Liver (tissue), 10 donors: ENCODE measurements around the gene PILRB. TPM values are rescaled to one million over a fixed set of nuclear protein-coding genes. Genes with fewer than 3 reads are reported as not detected.

Experiments used
- DNase-seq: peaks from one replicate; pipeline ENCODE4 v3.0.0-alpha.2; 2017; ENCODE audit warnings: low spot score
- H3K27ac ChIP-seq, 2 donors: one replicate each; pipeline ENCODE4 v1.7.0; 2013; ENCODE audit warnings: inconsistent platforms in 2 of 2, low read length in 2 of 2, control low read depth in 1 of 2, low read depth in 1 of 2, mild to moderate bottlenecking in 1 of 2
- H3K27me3 ChIP-seq, 4 donors: one replicate each; pipeline versions ENCODE4 v1.6.1 to v1.7.0; 2013; ENCODE audit warnings: low read length in 3 of 4, inconsistent platforms in 1 of 4, mild to moderate bottlenecking in 1 of 4, moderate library complexity in 1 of 4; ENCODE audit not compliant: control insufficient read depth in 4 of 4, insufficient read depth in 4 of 4
- H3K36me3 ChIP-seq, 4 donors: one replicate each; pipeline versions ENCODE4 v1.6.1 to v1.7.0; 2013; ENCODE audit warnings: low read length in 3 of 4, mild to moderate bottlenecking in 3 of 4, low read depth in 1 of 4, moderate library complexity in 1 of 4; ENCODE audit not compliant: control insufficient read depth in 4 of 4, insufficient read depth in 3 of 4
- H3K4me1 ChIP-seq, 4 donors: one replicate each; pipeline versions ENCODE4 v1.6.1 to v1.7.0; 2013; ENCODE audit warnings: low read length in 3 of 4, mild to moderate bottlenecking in 3 of 4, moderate library complexity in 1 of 4; ENCODE audit not compliant: control insufficient read depth in 4 of 4, insufficient read depth in 4 of 4
- H3K4me3 ChIP-seq, 3 donors: one replicate each; pipeline versions ENCODE4 v1.6.1 to v1.7.0; 2013; ENCODE audit warnings: low read length in 3 of 3, control low read depth in 1 of 3, low read depth in 1 of 3, mild to moderate bottlenecking in 1 of 3
- H3K9ac ChIP-seq, 2 donors: one replicate each; pipeline ENCODE4 v1.7.0; 2013; ENCODE audit warnings: low read length in 2 of 2, mild to moderate bottlenecking in 2 of 2, moderate library complexity in 2 of 2, control low read depth in 1 of 2, low read depth in 1 of 2
- H3K9me3 ChIP-seq, 4 donors: one replicate each; pipeline versions ENCODE4 v1.6.1 to v1.7.0; 2013; ENCODE audit warnings: low read length in 3 of 4; ENCODE audit not compliant: control insufficient read depth in 4 of 4
- ATF3 ChIP-seq: IDR thresholded peaks from 2 replicates; pipeline ENCODE4 v1.6.1; 2016; ENCODE audit warnings: antibody characterized with exemption
- CTCF ChIP-seq: fragments of 150-350 bp; IDR thresholded peaks from 2 replicates; pipeline ENCODE4 v1.5.1; 2017; ENCODE audit warnings: improper control_type of control experiment, low read depth, low read length; ENCODE audit not compliant: missing input control
- EGR1 ChIP-seq, 2 donors: IDR thresholded peaks; 2 replicates each; pipeline ENCODE4 v1.6.1; 2016 to 2018; ENCODE audit warnings: antibody characterized with exemption in 2 of 2, low read depth in 2 of 2
- FOXA1 ChIP-seq: IDR thresholded peaks from 2 replicates; pipeline ENCODE4 v1.6.1; 2016; ENCODE audit warnings: antibody characterized with exemption
- FOXA2 ChIP-seq: IDR thresholded peaks from 2 replicates; pipeline ENCODE4 v1.6.1; 2016; ENCODE audit warnings: antibody characterized with exemption
- GABPA ChIP-seq, 2 donors: IDR thresholded peaks in 1 of 2; conservative IDR thresholded peaks in 1 of 2; 2 replicates each; pipeline ENCODE4 v1.6.1; 2016; ENCODE audit warnings: antibody characterized with exemption in 2 of 2, mild to moderate bottlenecking in 1 of 2, moderate library complexity in 1 of 2
- HNF4G ChIP-seq: IDR thresholded peaks from 2 replicates; pipeline ENCODE4 v1.6.1; 2016; ENCODE audit warnings: antibody characterized with exemption
- JUND ChIP-seq, 2 donors: IDR thresholded peaks; 2 replicates each; pipeline ENCODE4 v1.6.1; 2016; ENCODE audit warnings: antibody characterized with exemption in 2 of 2
- MAX ChIP-seq: IDR thresholded peaks from 2 replicates; pipeline ENCODE4 v1.6.1; 2016; ENCODE audit warnings: antibody characterized with exemption
- NR2F2 ChIP-seq: IDR thresholded peaks from 2 replicates; pipeline ENCODE4 v1.6.1; 2016; ENCODE audit warnings: antibody characterized with exemption
- RAD21 ChIP-seq, 2 donors: IDR thresholded peaks; 2 replicates each; pipeline ENCODE4 v1.6.1; 2016; ENCODE audit warnings: antibody characterized with exemption in 2 of 2, mild to moderate bottlenecking in 2 of 2
- RXRA ChIP-seq, 2 donors: IDR thresholded peaks; 2 replicates each; pipeline ENCODE4 v1.6.1; 2017 to 2018; ENCODE audit warnings: antibody characterized with exemption in 2 of 2, mild to moderate bottlenecking in 1 of 2
- SP1 ChIP-seq: IDR thresholded peaks from 2 replicates; pipeline ENCODE4 v1.6.1; 2018; ENCODE audit warnings: antibody characterized with exemption, mild to moderate bottlenecking
- TAF1 ChIP-seq: conservative IDR thresholded peaks from 2 replicates; pipeline ENCODE4 v1.6.1; 2016; ENCODE audit warnings: antibody characterized with exemption, mild to moderate bottlenecking
- YY1 ChIP-seq: IDR thresholded peaks from 2 replicates; pipeline ENCODE4 v1.6.1; 2016; ENCODE audit warnings: antibody characterized with exemption, mild to moderate bottlenecking
- ZBTB33 ChIP-seq: IDR thresholded peaks from 2 replicates; pipeline ENCODE4 v1.6.1; 2016; ENCODE audit warnings: antibody characterized with exemption
- WGBS: extraction: QIAGEN DNeasy Blood & Tissue Kit; methylation state at CpG from one replicate; pipeline ENCODE4 v1.1.7; 2013; 5-methylcytosine and 5-hydroxymethylcytosine counted together
- polyA plus RNA-seq, 2 donors: library from polyadenylated mRNA; stranded (reverse) in 1 of 2; unstranded in 1 of 2; fragments of 200-250 nt in 1 of 2; fragments of >200 nt in 1 of 2; fragmentation: Nextera tagmentation in 1 of 2; extraction: Ambion mirVana in 1 of 2; gene quantifications; one replicate each; pipeline versions ENCODE4 v1.2.1 to v1.2.3, GENCODE V29; 2013 to 2015
- small RNA-seq: library from RNA; depleted of rRNA; stranded (forward); fragments of <200 nt; gene quantifications from one replicate; pipeline ENCODE3, GENCODE V24; 2014
- total RNA-seq, 2 donors: library from RNA; depleted of rRNA; stranded (reverse); fragments of >200 nt; gene quantifications; one replicate each; pipeline ENCODE4 v1.2.3, GENCODE V29; 2014
- donor health status: healthy.
- donor health status: healthy.
- donor health status: healthy.
- donor health status: healthy.
- donor health status: healthy.

PILRB gene
- total and polyA plus RNA-seq, 4 donors: 6.0 to 50.8 (median 14.3) TPM

- no peak for DNase-seq
- H3K36me3 ChIP-seq: no peaks in the 10 kb centered on the region
- H3K4me1 ChIP-seq: no peaks in the 10 kb centered on the region
- H3K4me3 ChIP-seq: no peak overlapping the region
- H3K27ac ChIP-seq: no peak overlapping the region
- H3K9ac ChIP-seq: no peak overlapping the region
- no peaks in the 10 kb centered on the region for H3K27me3 ChIP-seq
- TF ChIP-seq GABPA (IDR thresholded peaks at IDR 0.05 in 1 of 2, conservative IDR thresholded peaks at IDR 0.05 in 1 of 2): no peak
- TF ChIP-seq CTCF: no peak
- no peak for TF ChIP-seq FOXA1
- TF ChIP-seq SP1: no peak
- TF ChIP-seq MAX: no peak
- TF ChIP-seq TAF1: no peak
- TF ChIP-seq NR2F2: no peak
- TF ChIP-seq ATF3: no peak
- TF ChIP-seq RXRA (IDR thresholded peaks at IDR 0.05): no peak
- TF ChIP-seq ZBTB33: no peak
- TF ChIP-seq YY1: no peak
- TF ChIP-seq HNF4G: no peak
- TF ChIP-seq RAD21 (IDR thresholded peaks at IDR 0.05): no peak
- TF ChIP-seq JUND (IDR thresholded peaks at IDR 0.05): no peak
- TF ChIP-seq FOXA2: no peak
- TF ChIP-seq EGR1 (IDR thresholded peaks at IDR 0.05; ENCODE audit: low read depth in 2 of 2): no peak
- WGBS: 96% methylated on average over 5 of the region's 5 CpGs
- H3K9me3 ChIP-seq: no peaks in the 10 kb centered on the region
Measured at GRCh38 chr7:100415448-100415847, 57.5 kb downstream of the PILRB start.

Small RNAs within 50 kb of the gene (small RNA-seq; reads per million reads assigned to genes)
- not detected for gene RF00019

Other genes with a start within 250 kb of the PILRB start
- 10 to 100 TPM; 16.1 to 17.9 TPM for gene TAF6, start 238.8 kb upstream of the PILRB start, total RNA-seq
- gene TAF6, start 238.8 kb upstream of the PILRB start, polyA plus RNA-seq: 10 to 100 TPM in 1 of 2 donors, 1 to 10 TPM in 1; 8.9 to 16.3 TPM
- gene CNPY4, start 238.5 kb upstream of the PILRB start, total RNA-seq: 10 to 100 TPM in 1 of 2 donors, 1 to 10 TPM in 1; 3.7 to 11.9 TPM
- gene CNPY4, start 238.5 kb upstream of the PILRB start, polyA plus RNA-seq: 1 to 10 TPM; 1.9 to 3.8 TPM
- gene MBLAC1, start 231.2 kb upstream of the PILRB start, total RNA-seq: 1 to 10 TPM; 1.4 TPM
- 1 to 10 TPM; 1.0 to 1.3 TPM for gene MBLAC1, start 231.2 kb upstream of the PILRB start, polyA plus RNA-seq
- gene LAMTOR4, start 209.2 kb upstream of the PILRB start, total RNA-seq: 10 to 100 TPM; 28.4 to 39.8 TPM
- 100 to 1,000 TPM in 1 of 2 donors, 10 to 100 TPM in 1; 75.5 to 112 TPM for gene LAMTOR4, start 209.2 kb upstream of the PILRB start, polyA plus RNA-seq
- 1 to 10 TPM; 3.5 to 6.9 TPM for gene TRAPPC14, start 199.4 kb upstream of the PILRB start, total RNA-seq
- 1 to 10 TPM; 2.8 to 9.7 TPM for gene TRAPPC14, start 199.4 kb upstream of the PILRB start, polyA plus RNA-seq
- under 1 TPM; 0.17 to 0.28 TPM for gene GAL3ST4, start 189.5 kb upstream of the PILRB start, total RNA-seq
- under 1 TPM; 0.18 to 0.57 TPM for gene GAL3ST4, start 189.5 kb upstream of the PILRB start, polyA plus RNA-seq
- under 1 TPM; 0.33 to 0.79 TPM for gene GPC2, start 180.7 kb upstream of the PILRB start, total RNA-seq
- gene GPC2, start 180.7 kb upstream of the PILRB start, polyA plus RNA-seq: under 1 TPM in 1 of 2 donors, not detected in 1; 0.14 TPM
- gene STAG3, start 180.2 kb upstream of the PILRB start, total RNA-seq: 1 to 10 TPM in 1 of 2 donors, under 1 TPM in 1; 0.28 to 1.1 TPM
- 1 to 10 TPM; 5.4 to 7.0 TPM for gene STAG3, start 180.2 kb upstream of the PILRB start, polyA plus RNA-seq
- under 1 TPM; 0.37 to 0.59 TPM for gene PVRIG, start 138.2 kb upstream of the PILRB start, total RNA-seq
- gene PVRIG, start 138.2 kb upstream of the PILRB start, polyA plus RNA-seq: under 1 TPM; 0.58 to 0.81 TPM
- not detected for gene SPDYE3, start 50.4 kb upstream of the PILRB start, total RNA-seq
- 1 to 10 TPM in 1 of 2 donors, under 1 TPM in 1; 0.07 to 1.7 TPM for gene SPDYE3, start 50.4 kb upstream of the PILRB start, polyA plus RNA-seq
- 1 to 10 TPM; 2.8 to 3.5 TPM for gene PILRA, start 15.4 kb downstream of the PILRB start, total RNA-seq
- gene PILRA, start 15.4 kb downstream of the PILRB start, polyA plus RNA-seq: 1 to 10 TPM; 1.5 to 3.5 TPM
- gene ZCWPW1, start 70.6 kb downstream of the PILRB start, total RNA-seq: 1 to 10 TPM; 1.4 to 2.3 TPM
- 1 to 10 TPM; 3.3 TPM for gene ZCWPW1, start 70.6 kb downstream of the PILRB start, polyA plus RNA-seq
- gene MEPCE, start 71.7 kb downstream of the PILRB start, total RNA-seq: 10 to 100 TPM; 13.5 to 19.6 TPM
- 10 to 100 TPM in 1 of 2 donors, 1 to 10 TPM in 1; 6.7 to 21.8 TPM for gene MEPCE, start 71.7 kb downstream of the PILRB start, polyA plus RNA-seq
- gene PPP1R35, start 78.4 kb downstream of the PILRB start, total RNA-seq: 1 to 10 TPM; 6.6 to 7.4 TPM
- gene PPP1R35, start 78.4 kb downstream of the PILRB start, polyA plus RNA-seq: 10 to 100 TPM in 1 of 2 donors, 1 to 10 TPM in 1; 7.8 to 12.2 TPM
- under 1 TPM; 0.17 to 0.33 TPM for gene SPACDR, start 106.1 kb downstream of the PILRB start, total RNA-seq
- gene SPACDR, start 106.1 kb downstream of the PILRB start, polyA plus RNA-seq: under 1 TPM in 1 of 2 donors, not detected in 1; 0.06 TPM
- 10 to 100 TPM in 1 of 2 donors, 1 to 10 TPM in 1; 6.9 to 21.2 TPM for gene TSC22D4, start 121.1 kb downstream of the PILRB start, total RNA-seq
- 10 to 100 TPM in 1 of 2 donors, 1 to 10 TPM in 1; 5.5 to 15.9 TPM for gene TSC22D4, start 121.1 kb downstream of the PILRB start, polyA plus RNA-seq
- under 1 TPM; 0.08 to 0.09 TPM for gene NYAP1, start 125.8 kb downstream of the PILRB start, total RNA-seq
- gene NYAP1, start 125.8 kb downstream of the PILRB start, polyA plus RNA-seq: under 1 TPM in 1 of 2 donors, not detected in 1; 0.29 TPM
- 10 to 100 TPM; 37.2 to 48.8 TPM for gene AGFG2, start 181.1 kb downstream of the PILRB start, total RNA-seq
- gene AGFG2, start 181.1 kb downstream of the PILRB start, polyA plus RNA-seq: 10 to 100 TPM; 37.4 to 47.2 TPM
- gene SAP25, start 215.8 kb downstream of the PILRB start, total RNA-seq: under 1 TPM in 1 of 2 donors, not detected in 1; 0.33 TPM
- gene SAP25, start 215.8 kb downstream of the PILRB start, polyA plus RNA-seq: under 1 TPM; 0.56 to 0.84 TPM
- gene LRCH4, start 228.0 kb downstream of the PILRB start, total RNA-seq: 10 to 100 TPM in 1 of 2 donors, 1 to 10 TPM in 1; 8.2 to 25.8 TPM
- 10 to 100 TPM in 1 of 2 donors, 1 to 10 TPM in 1; 9.1 to 16.9 TPM for gene LRCH4, start 228.0 kb downstream of the PILRB start, polyA plus RNA-seq
- 1 to 10 TPM in 1 of 2 donors, under 1 TPM in 1; 0.67 to 1.3 TPM for gene FBXO24, start 228.2 kb downstream of the PILRB start, total RNA-seq
- under 1 TPM; 0.25 to 0.32 TPM for gene FBXO24, start 228.2 kb downstream of the PILRB start, polyA plus RNA-seq
- gene PCOLCE, start 244.2 kb downstream of the PILRB start, total RNA-seq: 10 to 100 TPM in 1 of 2 donors, 1 to 10 TPM in 1; 6.7 to 13.1 TPM
- gene PCOLCE, start 244.2 kb downstream of the PILRB start, polyA plus RNA-seq: 10 to 100 TPM; 10.4 to 38.2 TPM